Parathyroid adenoma (tissue), 2 donors: ENCODE data around the gene SAMD9L.

ENCODE experiments used
- H2AFZ ChIP-seq: fragments of 300-600 bp; sonication (generic); one replicate; pipeline ENCODE4 v1.7.0; 2017; ENCODE audit warnings: antibody characterized with exemption, mild to moderate bottlenecking
- H3K27ac ChIP-seq: fragments of 300-600 bp; sonication (generic); one replicate; pipeline ENCODE4 v1.7.0; 2017
- H3K27me3 ChIP-seq: fragments of 300-600 bp; sonication (generic); one replicate; pipeline ENCODE4 v1.7.0; 2017; ENCODE audit warnings: low read length; ENCODE audit not compliant: control insufficient read depth, insufficient read depth
- H3K36me3 ChIP-seq: fragments of 300-600 bp; sonication (generic); one replicate; pipeline ENCODE4 v1.7.0; 2017; ENCODE audit warnings: low read length; ENCODE audit not compliant: control insufficient read depth, insufficient read depth
- H3K4me1 ChIP-seq: fragments of 300-600 bp; sonication (generic); one replicate; pipeline ENCODE4 v1.7.0; 2017; ENCODE audit warnings: control low read depth
- H3K4me2 ChIP-seq: fragments of 300-600 bp; sonication (generic); one replicate; pipeline ENCODE4 v1.7.0; 2017; ENCODE audit warnings: low read length
- H3K4me3 ChIP-seq: fragments of 300-600 bp; sonication (generic); one replicate; pipeline ENCODE4 v1.7.0; 2017; ENCODE audit warnings: low read depth, low read length
- H3K79me2 ChIP-seq: fragments of 300-600 bp; sonication (generic); one replicate; pipeline ENCODE4 v1.7.0; 2017; ENCODE audit warnings: control low read depth
- H3K9ac ChIP-seq: fragments of 300-600 bp; sonication (generic); one replicate; pipeline ENCODE4 v1.7.0; 2017; ENCODE audit warnings: mild to moderate bottlenecking
- H3K9me3 ChIP-seq: fragments of 300-600 bp; sonication (generic); one replicate; pipeline ENCODE4 v1.7.0; 2017; ENCODE audit warnings: low read length; ENCODE audit not compliant: control insufficient read depth
- TF ChIP-seq, protein P1 (sequence below): fragments of 300-600 bp; sonication (generic); IDR thresholded peaks from one replicate; pipeline ENCODE4 v1.7.0; 2017; ENCODE audit warnings: antibody characterized with exemption, mild to moderate bottlenecking
- donor health status: primary hyperparathyroidism.

Gene SAMD9L

DNA sequence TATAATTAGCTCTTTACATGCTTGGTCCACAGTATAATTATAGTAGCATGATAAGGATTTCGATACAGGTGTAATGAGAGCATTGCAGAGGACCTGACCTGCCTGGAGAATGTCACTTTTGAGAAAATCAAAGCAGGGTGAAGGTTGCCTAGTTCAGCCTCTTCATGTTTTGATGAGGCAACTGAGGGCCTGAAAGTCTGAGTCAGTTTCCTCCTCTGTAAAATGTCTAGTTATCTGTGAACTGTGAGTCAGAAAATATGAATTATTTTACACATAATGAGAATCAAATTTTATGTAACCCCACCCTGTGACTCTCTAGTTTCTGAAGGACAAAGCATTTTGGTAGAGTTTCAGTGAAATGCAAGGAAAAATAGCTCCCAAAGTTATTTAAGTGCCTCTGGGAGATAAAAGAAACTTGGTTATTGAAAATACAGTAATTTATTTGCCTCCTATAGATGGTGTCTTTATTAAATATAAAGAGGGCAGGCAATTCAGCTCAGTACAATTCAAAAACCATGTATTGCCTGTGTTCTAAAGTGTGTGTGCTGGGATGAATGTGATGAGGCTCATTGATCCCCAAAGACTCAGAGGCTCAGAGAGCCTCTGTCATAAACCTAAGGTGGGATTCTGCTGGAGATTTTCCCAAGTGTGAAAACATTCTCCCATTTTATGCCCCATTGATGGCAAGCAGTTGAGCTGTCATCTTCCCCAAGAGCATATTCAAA is 37.3 kb upstream of the SAMD9L start:
- no peaks in the 10 kb centered on the region for H3K27me3 ChIP-seq
- no peaks in the 10 kb centered on the region for H3K4me1 ChIP-seq
- no peaks in the 10 kb centered on the region for H3K79me2 ChIP-seq
- H3K27ac ChIP-seq, result no peak overlapping the region
- no peak overlapping the region for H3K4me3 ChIP-seq
- H3K4me2 ChIP-seq, result no peak overlapping the region
- TF ChIP-seq, protein P1, sequence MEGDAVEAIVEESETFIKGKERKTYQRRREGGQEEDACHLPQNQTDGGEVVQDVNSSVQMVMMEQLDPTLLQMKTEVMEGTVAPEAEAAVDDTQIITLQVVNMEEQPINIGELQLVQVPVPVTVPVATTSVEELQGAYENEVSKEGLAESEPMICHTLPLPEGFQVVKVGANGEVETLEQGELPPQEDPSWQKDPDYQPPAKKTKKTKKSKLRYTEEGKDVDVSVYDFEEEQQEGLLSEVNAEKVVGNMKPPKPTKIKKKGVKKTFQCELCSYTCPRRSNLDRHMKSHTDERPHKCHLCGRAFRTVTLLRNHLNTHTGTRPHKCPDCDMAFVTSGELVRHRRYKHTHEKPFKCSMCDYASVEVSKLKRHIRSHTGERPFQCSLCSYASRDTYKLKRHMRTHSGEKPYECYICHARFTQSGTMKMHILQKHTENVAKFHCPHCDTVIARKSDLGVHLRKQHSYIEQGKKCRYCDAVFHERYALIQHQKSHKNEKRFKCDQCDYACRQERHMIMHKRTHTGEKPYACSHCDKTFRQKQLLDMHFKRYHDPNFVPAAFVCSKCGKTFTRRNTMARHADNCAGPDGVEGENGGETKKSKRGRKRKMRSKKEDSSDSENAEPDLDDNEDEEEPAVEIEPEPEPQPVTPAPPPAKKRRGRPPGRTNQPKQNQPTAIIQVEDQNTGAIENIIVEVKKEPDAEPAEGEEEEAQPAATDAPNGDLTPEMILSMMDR, result no peak
- no peaks in the 10 kb centered on the region for H3K9me3 ChIP-seq
- H3K36me3 ChIP-seq, result no peaks in the 10 kb centered on the region
- H2AFZ ChIP-seq, result no peak overlapping the region
- H3K9ac ChIP-seq, result no peak overlapping the region

DNA sequence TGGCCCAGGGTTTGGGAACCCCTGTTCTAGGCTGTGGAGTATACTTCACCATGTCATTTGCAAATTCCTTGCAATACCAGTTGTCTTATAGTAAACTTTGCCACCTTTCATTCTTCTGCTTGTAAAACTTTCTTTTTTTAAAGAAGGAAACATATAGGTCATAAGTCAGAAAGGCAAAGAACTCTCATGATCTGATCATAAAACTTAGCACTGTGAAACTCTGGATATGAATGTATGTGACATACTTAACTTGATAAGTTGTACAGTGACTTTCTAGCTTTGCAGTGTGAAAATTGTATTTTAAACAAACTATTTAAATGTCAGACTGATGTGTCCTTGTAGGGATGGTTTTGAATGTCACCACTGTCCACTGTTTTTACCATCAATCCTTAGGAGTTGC is 31.0 kb upstream of the SAMD9L start:
- H3K9ac ChIP-seq, result no peak overlapping the region
- H3K4me2 ChIP-seq, result no peak overlapping the region
- no peak overlapping the region for H3K27ac ChIP-seq
- H3K79me2 ChIP-seq, result no peaks in the 10 kb centered on the region
- H3K27me3 ChIP-seq, result no peaks in the 10 kb centered on the region
- no peaks in the 10 kb centered on the region for H3K4me1 ChIP-seq
- TF ChIP-seq, protein P1, result no peak
- no peaks in the 10 kb centered on the region for H3K9me3 ChIP-seq
- no peak overlapping the region for H3K4me3 ChIP-seq
- no peak overlapping the region for H2AFZ ChIP-seq
- H3K36me3 ChIP-seq, result no peaks in the 10 kb centered on the region

DNA sequence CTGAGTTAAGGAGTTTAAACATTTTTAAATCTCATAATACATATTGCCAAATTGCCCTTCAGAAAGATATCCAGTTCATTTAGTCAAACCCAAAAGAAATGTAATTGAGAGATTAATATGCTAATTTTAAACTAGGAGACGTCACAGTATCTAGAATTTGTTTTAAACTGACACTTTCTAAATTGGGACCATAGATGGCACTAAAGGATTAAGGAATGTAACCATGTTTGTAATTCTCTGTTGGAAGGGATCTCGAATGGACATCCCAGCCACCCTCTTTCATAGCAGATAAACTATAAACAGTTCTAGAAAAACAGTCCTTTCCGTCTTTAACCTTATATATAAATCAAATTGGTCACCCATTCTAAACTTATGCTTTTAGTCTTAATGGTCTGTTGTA is 30.0 kb upstream of the SAMD9L start:
- Histone ChIP-seq H3K4me3 (no peak overlapping the region), H3K9ac (no peak overlapping the region), H3K4me2 (no peak overlapping the region), H3K27me3 (no peaks in the 10 kb centered on the region), H3K9me3 (no peaks in the 10 kb centered on the region), H3K36me3 (no peaks in the 10 kb centered on the region), H3K27ac (no peak overlapping the region), H3K4me1 (no peaks in the 10 kb centered on the region), H2AFZ (no peak overlapping the region), H3K79me2 (no peaks in the 10 kb centered on the region)
- TF ChIP-seq, protein P1, result no peak

DNA sequence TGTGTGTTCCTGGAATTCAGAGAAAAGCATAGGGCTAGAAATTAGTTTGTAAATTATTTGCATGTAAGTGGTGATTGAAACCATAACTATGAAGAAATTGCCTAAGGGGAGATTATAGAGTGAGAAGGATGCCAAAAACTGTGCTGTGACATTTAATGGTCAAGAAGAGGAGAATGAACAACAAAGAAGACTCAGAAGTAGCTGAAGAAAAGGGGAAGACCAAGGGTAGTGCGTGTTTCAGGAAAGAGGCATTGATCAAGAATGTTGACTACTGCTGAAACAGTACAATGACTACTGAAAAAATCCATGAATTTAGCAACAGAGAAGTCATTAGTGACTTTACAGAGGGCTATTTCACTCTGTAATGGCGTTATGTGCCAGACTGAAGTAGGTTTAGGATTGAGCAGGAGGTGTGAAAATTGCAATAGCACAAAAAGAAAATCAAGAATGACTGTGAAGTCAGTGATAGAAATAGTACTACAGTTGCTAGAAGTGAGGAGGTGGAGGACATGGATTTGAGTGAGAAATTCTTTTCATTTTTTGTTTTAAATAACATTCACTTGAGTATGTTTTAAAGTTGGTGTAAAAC is 28.9 kb upstream of the SAMD9L start:
- TF ChIP-seq, protein P1, result no peak
- H3K9me3 ChIP-seq, result no peaks in the 10 kb centered on the region
- H2AFZ ChIP-seq, result no peak overlapping the region

DNA sequence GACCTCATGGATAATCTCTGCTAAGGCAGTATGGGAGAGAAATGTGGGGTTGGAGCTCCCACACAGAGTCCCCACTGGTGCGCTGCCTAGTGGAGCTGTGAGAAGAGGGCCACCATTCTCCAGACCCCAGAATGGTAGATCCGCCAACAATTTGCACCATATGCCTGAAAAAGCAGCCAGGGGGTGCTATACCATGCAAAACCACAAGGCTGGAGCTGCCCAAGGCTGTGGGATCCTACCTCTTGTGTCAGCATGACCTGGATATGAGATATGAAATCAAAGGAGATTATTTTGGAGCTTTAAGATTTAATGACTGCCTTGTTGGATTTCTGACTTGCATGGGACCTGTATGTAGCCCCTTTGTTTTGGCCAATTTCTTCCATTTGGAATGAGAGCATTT is 27.0 kb upstream of the SAMD9L start:
- Histone ChIP-seq H3K27me3 (no peaks in the 10 kb centered on the region), H3K27ac (no peak overlapping the region), H3K4me3 (no peak overlapping the region), H3K4me2 (no peak overlapping the region), H3K9ac (no peak overlapping the region), H3K9me3 (no peaks in the 10 kb centered on the region), H3K4me1 (no peaks in the 10 kb centered on the region), H3K79me2 (no peaks in the 10 kb centered on the region), H3K36me3 (no peaks in the 10 kb centered on the region), H2AFZ (no peak overlapping the region)
- TF ChIP-seq, protein P1, result no peak

More for the DNA sequence above, 28.9 kb upstream of the SAMD9L start:
- Histone ChIP-seq H3K79me2 (no peaks in the 10 kb centered on the region), H3K9ac (no peak overlapping the region), H3K4me1 (no peaks in the 10 kb centered on the region), H3K27ac (no peak overlapping the region), H3K4me3 (no peak overlapping the region), H3K4me2 (no peak overlapping the region), H3K27me3 (no peaks in the 10 kb centered on the region), H3K36me3 (no peaks in the 10 kb centered on the region)
